Stimulated activated CD8-positive, alpha-beta memory T cell treated with anti-CD3 and anti-CD28 coated beads, Interleukin-4, amount 100 ng/mL, for 48 hours (primary cell): ENCODE measurements around the gene SLC38A10.

Source experiments
- DNase-seq: peaks from one replicate; pipeline ENCODE4 v3.0.0-alpha.2; 2020

Gene SLC38A10

DNA sequence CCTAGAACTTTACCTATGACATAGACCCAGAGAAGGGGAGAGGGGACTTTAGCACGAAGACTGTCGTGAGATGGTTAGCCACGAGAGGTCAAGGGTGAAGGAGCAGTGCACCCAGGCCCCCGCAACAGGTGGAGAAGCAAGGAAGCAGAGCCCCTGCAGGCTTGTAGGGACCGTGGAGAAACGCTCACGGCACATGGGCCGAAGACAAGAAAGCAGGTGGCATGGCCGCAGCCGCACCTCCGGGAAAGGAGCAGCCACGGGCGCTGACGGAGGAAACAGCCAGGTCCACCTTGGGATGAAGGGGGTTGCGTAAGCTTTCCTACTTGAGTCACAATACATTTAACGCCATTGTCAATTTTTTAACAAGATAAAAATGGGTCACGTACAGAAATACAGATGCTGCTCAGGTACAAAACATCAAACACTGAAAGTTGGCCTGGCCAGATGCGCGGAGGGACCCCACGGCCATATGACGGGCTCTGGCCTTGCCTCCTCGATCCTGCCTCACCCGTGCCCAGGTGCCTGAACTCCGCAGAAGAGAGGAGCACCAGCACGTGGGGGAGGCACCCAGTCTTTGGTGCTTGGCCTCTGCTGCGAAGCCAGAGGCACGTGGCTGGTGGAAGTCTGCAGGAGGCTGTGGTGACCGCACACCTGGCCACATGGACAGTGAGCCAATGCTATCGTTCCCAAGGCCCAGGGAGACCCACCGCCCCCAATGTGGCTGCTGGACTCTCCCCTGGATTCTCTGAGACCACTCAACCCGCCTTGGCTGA, 21.2 kb downstream of the SLC38A10 start:
- DNase-seq: no peak

GRCh38 chr17:81272616-81273015, 22.5 kb downstream of the SLC38A10 start:
- no peak for DNase-seq

DNA sequence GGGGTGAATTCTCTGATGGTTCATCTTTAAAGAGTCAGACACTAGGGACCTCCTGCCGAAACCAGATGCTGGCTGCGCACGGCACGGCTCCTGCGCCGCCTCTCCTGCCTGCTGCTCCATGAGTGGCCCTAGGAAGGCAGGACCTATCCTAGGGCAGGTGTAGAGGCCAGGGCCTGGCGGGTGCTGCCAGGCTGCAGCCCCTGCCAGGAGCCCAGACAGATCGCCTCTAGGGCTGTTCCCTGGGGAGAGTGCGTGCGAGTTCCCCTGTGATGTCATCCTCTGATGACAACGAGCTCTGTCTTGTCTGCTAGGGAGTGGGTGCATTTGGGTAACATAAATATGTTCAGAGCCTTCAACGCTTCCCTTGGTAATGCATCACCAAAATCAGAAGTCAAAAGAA, 23.9 kb downstream of the SLC38A10 start:
- DNase-seq: no peak

DNA sequence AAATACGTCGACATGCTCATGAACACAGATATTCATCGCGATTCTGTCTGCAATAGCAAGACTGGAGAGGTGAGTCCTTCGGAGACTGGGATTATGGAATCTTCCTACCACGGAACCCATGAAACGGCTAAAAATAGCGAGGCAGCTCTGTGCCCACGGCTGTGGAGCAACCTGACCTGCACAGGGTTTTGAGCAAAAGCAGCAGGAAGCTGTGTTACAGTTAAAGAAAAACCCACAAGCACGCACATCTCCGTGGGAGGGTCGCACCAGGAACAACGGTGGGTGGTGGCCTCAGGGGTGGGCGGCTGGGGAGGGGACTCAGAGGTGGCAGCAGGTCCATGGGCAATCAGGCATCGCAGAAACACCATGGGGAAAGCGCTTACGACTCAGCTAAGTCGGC, 24.8 kb downstream of the SLC38A10 start:
- no peak for DNase-seq

DNA sequence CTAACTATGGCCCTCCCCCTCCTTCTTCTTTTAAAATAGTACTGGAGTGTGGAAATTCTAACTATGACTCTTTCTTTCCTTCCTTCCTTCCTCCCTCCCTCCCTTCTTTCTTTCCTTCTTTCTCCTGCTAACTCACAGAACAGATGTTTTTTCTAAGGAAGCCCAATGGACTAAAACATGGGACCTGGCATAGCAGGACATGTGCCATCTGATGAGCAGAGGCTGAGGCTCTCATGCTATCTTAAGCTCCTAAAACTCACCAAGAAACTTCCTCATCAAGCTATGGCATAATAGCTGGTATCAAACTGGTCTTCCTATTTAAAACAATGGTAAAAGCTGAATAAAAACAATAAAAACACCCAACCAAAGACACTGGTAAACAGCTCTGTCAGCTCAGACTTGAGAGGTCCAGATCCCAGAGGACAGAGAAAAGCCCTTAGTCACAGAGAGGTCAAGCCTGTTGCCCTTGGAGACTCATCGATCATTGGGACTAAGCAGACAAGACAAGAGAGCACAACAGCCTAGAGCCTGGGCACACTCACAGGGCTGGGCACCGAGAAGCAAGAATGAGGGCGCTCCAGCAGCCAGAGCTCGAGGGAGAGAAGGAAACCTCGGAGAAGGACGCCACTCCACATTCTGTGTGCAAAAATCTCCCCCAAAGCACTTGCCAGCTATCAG, 27.6 kb downstream of the SLC38A10 start:
- DNase-seq: no peak

DNA sequence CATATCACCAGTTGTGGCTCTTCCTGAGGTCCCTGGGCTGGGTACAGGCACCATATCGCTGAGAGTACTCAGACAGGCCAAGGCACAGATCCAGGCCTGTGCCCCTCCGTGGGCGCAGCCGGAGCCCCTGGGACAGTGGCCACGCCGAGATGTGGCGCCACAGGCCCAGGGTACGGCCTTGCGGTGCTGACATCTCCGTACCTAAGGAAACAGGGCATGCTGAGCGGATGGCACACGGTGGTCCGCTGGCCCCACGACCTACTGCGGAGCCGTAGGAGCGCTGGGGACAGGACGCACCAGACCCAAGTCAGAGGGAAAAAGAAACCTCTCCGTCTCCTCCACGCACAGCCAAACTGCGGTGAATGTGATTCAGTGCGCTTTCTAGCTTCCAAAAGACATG, 29.5 kb downstream of the SLC38A10 start:
- no peak for DNase-seq

- DNase-seq: no peak
Observed at GRCh38 chr17:81264640-81265039, 30.5 kb downstream of the SLC38A10 start.

GRCh38 chr17:81263371-81264181, 31.5 kb downstream of the SLC38A10 start:
- DNase-seq: no peak

- no peak for DNase-seq
Observed at GRCh38 chr17:81261582-81262336, 33.3 kb downstream of the SLC38A10 start.

- no peak for DNase-seq
Observed at GRCh38 chr17:81261096-81261495, 34.0 kb downstream of the SLC38A10 start.

GRCh38 chr17:81260641-81261040, 34.5 kb downstream of the SLC38A10 start:
- DNase-seq: no peak

- no peak for DNase-seq
Observed at GRCh38 chr17:81260171-81260570, 34.9 kb downstream of the SLC38A10 start.

DNA sequence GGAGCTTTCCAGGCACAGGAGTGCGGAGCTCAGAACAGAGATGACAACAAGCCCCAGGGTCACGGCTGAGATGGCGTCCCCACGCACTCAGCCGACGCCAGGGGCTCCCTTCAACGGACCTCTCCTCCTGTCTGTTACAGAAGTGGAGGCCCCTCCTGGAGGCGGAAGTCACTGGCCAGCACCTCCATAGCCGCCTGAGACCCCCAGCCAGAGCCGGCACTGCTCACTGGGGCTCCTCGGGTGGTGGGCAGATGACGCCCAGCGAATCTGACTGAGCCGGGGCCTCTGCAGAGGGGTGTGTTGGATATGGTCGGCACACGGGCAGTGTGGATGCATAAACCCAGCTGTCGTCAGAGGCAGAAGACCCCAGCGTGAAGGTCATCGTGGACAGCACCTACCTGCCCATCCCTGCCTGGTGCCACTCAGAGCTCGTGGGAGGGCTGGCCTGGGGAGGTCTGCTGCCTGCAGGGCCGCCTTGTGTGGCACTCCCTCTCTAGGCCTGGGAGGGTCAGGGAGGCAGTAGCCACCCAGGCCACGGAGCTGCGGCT, 36.0 kb downstream of the SLC38A10 start:
- DNase-seq: no peak

DNA sequence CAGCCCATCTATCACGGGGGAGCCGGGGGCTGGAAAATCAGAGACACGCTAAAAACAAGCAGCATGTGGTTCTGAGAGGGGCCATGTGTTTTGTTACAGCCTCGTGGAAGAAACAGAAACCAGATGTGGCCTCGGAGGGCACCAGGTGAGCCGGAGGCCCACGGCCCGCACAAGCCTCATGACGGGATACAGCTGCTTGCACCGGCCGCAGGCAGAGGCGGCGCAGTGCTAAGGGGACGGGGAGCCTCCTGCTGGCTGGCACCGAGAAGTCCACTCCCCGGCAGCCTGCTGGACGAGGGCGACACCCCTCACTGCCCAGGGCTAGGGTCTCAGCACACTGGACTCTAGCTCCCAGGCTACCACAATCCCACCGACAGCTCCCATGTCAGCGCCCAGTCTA, 36.8 kb downstream of the SLC38A10 start:
- no peak for DNase-seq

- DNase-seq: no peak
Observed at GRCh38 chr17:81257533-81257932, 37.6 kb downstream of the SLC38A10 start.

- no peak for DNase-seq
Observed at GRCh38 chr17:81256616-81257015, 38.5 kb downstream of the SLC38A10 start.

- DNase-seq: no peak
Observed at GRCh38 chr17:81254955-81255717, 40.0 kb downstream of the SLC38A10 start.

- peak; percentile 67 for DNase-seq
Observed at GRCh38 chr17:81253358-81254131, 41.6 kb downstream of the SLC38A10 start.

- no peak for DNase-seq
Observed at GRCh38 chr17:81252987-81253329, 42.1 kb downstream of the SLC38A10 start.

DNA sequence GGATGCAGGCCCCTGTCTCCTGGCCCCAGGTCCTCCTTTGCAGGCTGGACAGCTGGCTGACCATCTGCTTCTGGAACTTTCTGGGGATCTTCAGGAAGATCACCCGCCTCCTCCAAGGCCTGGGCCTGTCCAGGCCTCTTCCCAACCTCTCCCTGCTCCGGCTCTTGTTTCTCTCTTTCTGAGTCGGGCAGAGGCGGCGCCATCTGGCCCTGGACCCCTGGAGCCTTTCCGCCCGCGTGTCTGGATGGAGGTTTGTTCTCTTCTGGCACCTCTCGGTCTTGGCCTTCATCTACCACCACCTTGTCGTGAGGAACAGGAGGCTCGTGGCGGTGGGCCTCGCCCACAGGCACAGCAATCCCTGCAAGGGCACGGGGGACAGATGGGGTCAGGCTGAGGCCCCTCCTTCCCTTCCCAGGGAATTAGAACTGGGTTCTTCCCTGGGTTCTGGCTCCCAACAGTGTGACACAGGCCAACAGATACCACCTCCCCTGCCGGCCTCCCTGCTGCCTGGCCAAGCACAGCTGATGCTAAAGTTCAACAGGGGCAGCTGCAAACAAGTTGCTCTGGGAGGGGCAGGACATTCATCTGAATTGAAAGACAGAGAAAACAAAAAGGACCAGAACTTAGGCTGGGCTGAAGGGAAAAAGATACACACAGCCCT, 42.7 kb downstream of the SLC38A10 start:
- DNase-seq: no peak
